ENCODE results near the gene USP17L22. TPM values are rescaled to one million over a fixed set of nuclear protein-coding genes. Genes with fewer than 3 reads are reported as not detected.
"Not testable (repeated sequence)": the region's sequence is repeated elsewhere in the genome, so short reads cannot be mapped to it uniquely, and the experiment has no call there.

The USP17L22 gene, protein sequence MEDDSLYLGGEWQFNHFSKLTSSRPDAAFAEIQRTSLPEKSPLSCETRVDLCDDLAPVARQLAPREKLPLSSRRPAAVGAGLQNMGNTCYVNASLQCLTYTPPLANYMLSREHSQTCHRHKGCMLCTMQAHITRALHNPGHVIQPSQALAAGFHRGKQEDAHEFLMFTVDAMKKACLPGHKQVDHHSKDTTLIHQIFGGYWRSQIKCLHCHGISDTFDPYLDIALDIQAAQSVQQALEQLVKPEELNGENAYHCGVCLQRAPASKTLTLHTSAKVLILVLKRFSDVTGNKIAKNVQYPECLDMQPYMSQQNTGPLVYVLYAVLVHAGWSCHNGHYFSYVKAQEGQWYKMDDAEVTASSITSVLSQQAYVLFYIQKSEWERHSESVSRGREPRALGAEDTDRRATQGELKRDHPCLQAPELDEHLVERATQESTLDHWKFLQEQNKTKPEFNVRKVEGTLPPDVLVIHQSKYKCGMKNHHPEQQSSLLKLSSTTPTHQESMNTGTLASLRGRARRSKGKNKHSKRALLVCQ
- total RNA-seq (2021; fragmentation: NEBNext Ultra II Directional; extraction: Animal tissue kit (Norgen Biotek cat#: 25700)), result not detected
- long read RNA-seq, result 0 reads

DNA sequence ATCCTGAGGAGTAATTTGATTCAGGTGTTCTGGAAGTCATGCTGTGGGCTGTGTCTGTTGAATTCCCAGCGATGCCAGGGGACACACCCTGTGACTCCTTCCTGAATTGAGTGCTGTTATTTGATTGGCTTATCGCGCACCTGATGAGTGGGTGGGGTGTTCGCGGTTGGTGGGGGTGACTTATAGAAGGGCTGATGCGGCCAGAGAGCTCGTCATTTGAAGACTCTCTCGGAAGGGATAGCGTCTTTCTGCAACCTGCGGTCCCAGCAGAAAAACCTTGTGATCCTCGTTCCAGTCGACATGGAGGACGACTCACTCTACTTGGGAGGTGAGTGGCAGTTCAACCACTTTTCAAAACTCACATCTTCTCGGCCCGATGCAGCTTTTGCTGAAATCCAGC, at the start of gene USP17L22:
TSS of gene USP17L22 (plus strand) at position 301 of the 400 bp plus-strand sequence. CDS start at position 301, 0 bp downstream.
- not testable (repeated sequence) for H3K4me3 Mint-ChIP-seq; H3K36me3 Mint-ChIP-seq (ENCODE audit: low read depth); H3K4me1 Mint-ChIP-seq (ENCODE audit: low read depth); H3K27ac Mint-ChIP-seq; H3K27me3 Mint-ChIP-seq (ENCODE audit: insufficient read depth); DNase-seq; H3K9me3 Mint-ChIP-seq

DNA sequence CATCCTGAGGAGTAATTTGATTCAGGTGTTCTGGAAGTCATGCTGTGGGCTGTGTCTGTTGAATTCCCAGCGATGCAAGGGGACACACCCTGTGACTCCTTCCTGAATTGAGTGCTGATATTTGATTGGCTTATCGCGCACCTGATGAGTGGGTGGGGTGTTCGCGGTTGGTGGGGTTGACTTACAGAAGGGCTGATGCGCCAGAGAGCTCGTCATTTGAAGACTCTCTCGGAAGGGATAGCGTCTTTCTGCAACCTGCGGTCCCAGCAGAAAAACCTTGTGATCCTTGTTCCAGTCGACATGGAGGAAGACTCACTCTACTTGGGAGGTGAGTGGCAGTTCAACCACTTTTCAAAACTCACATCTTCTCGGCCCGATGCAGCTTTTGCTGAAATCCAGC, 47.6 kb upstream of the USP17L22 start, which contains the start of gene USP17L12:
TSS of gene USP17L12 (plus strand) at position 301 of the 400 bp plus-strand sequence. CDS start at position 301, 0 bp downstream.
- DNase-seq; H3K4me3 Mint-ChIP-seq; H3K4me1 Mint-ChIP-seq (ENCODE audit: low read depth): not testable (repeated sequence)

DNA sequence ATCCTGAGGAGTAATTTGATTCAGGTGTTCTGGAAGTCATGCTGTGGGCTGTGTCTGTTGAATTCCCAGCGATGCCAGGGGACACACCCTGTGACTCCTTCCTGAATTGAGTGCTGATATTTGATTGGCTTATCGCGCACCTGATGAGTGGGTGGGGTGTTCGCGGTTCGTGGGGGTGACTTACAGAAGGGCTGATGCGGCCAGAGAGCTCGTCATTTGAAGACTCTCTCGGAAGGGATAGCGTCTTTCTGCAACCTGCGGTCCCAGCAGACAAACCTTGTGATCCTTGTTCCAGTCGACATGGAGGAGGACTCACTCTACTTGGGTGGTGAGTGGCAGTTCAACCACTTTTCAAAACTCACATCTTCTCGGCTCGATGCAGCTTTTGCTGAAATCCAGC, 42.8 kb upstream of the USP17L22 start, which contains the start of gene USP17L13:
TSS of gene USP17L13 (plus strand) at position 301 of the 400 bp plus-strand sequence. CDS start at position 301, 0 bp downstream.
- H3K4me3 Mint-ChIP-seq; H3K4me1 Mint-ChIP-seq (ENCODE audit: low read depth); H3K36me3 Mint-ChIP-seq (ENCODE audit: low read depth); H3K27me3 Mint-ChIP-seq (ENCODE audit: insufficient read depth); H3K27ac Mint-ChIP-seq; DNase-seq; H3K9me3 Mint-ChIP-seq: not testable (repeated sequence)

More for the DNA sequence above, 47.6 kb upstream of the USP17L22 start, which contains the start of gene USP17L12:
- H3K27me3 Mint-ChIP-seq (ENCODE audit: insufficient read depth); H3K36me3 Mint-ChIP-seq (ENCODE audit: low read depth); H3K27ac Mint-ChIP-seq; H3K9me3 Mint-ChIP-seq: not testable (repeated sequence)

DNA sequence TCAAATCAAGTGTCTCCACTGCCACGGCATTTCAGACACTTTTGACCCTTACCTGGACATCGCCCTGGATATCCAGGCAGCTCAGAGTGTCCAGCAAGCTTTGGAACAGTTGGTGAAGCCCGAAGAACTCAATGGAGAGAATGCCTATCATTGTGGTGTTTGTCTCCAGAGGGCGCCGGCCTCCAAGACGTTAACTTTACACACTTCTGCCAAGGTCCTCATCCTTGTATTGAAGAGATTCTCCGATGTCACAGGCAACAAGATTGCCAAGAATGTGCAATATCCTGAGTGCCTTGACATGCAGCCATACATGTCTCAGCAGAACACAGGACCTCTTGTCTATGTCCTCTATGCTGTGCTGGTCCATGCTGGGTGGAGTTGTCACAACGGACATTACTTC, 37.2 kb upstream of the USP17L22 start:
- H3K4me3 Mint-ChIP-seq; H3K4me1 Mint-ChIP-seq (ENCODE audit: low read depth); H3K27ac Mint-ChIP-seq; H3K36me3 Mint-ChIP-seq (ENCODE audit: low read depth); H3K9me3 Mint-ChIP-seq; DNase-seq; H3K27me3 Mint-ChIP-seq (ENCODE audit: insufficient read depth): not testable (repeated sequence)

DNA sequence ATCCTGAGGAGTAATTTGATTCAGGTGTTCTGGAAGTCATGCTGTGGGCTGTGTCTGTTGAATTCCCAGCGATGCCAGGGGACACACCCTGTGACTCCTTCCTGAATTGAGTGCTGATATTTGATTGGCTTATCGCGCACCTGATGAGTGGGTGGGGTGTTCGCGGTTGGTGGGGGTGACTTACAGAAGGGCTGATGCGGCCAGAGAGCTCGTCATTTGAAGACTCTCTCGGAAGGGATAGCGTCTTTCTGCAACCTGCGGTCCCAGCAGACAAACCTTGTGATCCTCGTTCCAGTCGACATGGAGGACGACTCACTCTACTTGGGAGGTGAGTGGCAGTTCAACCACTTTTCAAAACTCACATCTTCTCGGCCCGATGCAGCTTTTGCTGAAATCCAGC, 33.3 kb upstream of the USP17L22 start, which contains the start of gene USP17L15:
TSS of gene USP17L15 (plus strand) at position 301 of the 400 bp plus-strand sequence. CDS start at position 301, 0 bp downstream.
- H3K4me3 Mint-ChIP-seq; H3K27me3 Mint-ChIP-seq (ENCODE audit: insufficient read depth); H3K36me3 Mint-ChIP-seq (ENCODE audit: low read depth); H3K27ac Mint-ChIP-seq; DNase-seq; H3K9me3 Mint-ChIP-seq; H3K4me1 Mint-ChIP-seq (ENCODE audit: low read depth): not testable (repeated sequence)

DNA sequence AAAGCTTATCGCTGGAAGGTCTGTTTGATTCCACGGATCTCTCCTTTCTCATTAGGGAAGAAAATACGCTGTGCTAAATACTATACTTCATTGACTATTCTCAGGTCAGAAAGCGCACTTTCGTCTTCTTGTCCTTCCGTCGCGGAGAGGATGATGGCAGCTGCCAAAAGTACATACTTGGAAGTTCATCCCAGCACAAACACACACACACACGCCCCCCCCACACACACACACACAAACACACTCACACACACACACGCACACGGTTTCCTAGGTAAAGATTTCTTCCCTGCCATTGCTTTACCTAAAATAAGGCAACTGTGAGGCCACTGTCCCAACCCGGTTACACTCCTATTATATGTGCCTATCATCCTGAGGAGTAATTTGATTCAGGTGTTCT, 29.0 kb upstream of the USP17L22 start:
- H3K36me3 Mint-ChIP-seq (ENCODE audit: low read depth); H3K27me3 Mint-ChIP-seq (ENCODE audit: insufficient read depth); H3K9me3 Mint-ChIP-seq; H3K4me1 Mint-ChIP-seq (ENCODE audit: low read depth); H3K4me3 Mint-ChIP-seq; H3K27ac Mint-ChIP-seq; DNase-seq: not testable (repeated sequence)

DNA sequence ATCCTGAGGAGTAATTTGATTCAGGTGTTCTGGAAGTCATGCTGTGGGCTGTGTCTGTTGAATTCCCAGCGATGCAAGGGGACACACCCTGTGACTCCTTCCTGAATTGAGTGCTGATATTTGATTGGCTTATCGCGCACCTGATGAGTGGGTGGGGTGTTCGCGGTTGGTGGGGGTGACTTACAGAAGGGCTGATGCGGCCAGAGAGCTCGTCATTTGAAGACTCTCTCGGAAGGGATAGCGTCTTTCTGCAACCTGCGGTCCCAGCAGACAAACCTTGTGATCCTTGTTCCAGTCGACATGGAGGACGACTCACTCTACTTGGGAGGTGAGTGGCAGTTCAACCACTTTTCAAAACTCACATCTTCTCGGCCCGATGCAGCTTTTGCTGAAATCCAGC, 23.8 kb upstream of the USP17L22 start, which contains the start of gene USP17L17:
TSS of gene USP17L17 (plus strand) at position 301 of the 400 bp plus-strand sequence. CDS start at position 301, 0 bp downstream.
- not testable (repeated sequence) for H3K9me3 Mint-ChIP-seq; H3K27ac Mint-ChIP-seq; H3K36me3 Mint-ChIP-seq (ENCODE audit: low read depth); H3K27me3 Mint-ChIP-seq (ENCODE audit: insufficient read depth); DNase-seq; H3K4me1 Mint-ChIP-seq (ENCODE audit: low read depth); H3K4me3 Mint-ChIP-seq

DNA sequence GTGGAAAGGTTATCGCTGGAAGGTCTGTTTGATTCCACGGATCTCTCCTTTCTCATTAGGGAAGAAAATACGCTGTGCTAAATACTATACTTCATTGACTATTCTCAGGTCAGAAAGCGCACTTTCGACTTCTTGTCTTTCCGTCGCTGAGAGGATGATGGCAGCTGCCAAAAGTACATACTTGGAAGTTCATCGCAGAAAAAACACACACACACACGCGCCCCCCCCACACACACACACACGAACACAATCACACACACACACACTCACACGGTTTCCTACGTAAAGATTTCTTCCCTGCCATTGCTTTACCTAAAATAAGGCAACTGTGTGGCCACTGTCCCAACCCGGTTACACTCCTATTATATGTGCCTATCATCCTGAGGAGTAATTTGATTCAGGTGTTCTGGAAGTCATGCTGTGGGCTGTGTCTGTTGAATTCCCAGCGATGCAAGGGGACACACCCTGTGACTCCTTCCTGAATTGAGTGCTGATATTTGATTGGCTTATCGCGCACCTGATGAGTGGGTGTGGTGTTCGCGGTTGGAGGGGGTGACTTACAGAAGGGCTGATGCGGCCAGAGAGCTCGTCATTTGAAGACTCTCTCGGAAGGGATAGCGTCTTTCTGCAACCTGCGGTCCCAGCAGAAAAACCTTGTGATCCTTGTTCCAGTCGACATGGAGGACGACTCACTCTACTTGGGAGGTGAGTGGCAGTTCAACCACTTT, 19.3 kb upstream of the USP17L22 start, which contains the start of gene USP17L18:
TSS of gene USP17L18 (plus strand) at position 678 of the 728 bp plus-strand sequence. CDS start at position 678, 0 bp downstream.
- H3K36me3 Mint-ChIP-seq (ENCODE audit: low read depth); H3K4me3 Mint-ChIP-seq; H3K9me3 Mint-ChIP-seq; H3K4me1 Mint-ChIP-seq (ENCODE audit: low read depth); H3K27me3 Mint-ChIP-seq (ENCODE audit: insufficient read depth); H3K27ac Mint-ChIP-seq: not testable (repeated sequence)
- DNase-seq, result peak; percentile 23

DNA sequence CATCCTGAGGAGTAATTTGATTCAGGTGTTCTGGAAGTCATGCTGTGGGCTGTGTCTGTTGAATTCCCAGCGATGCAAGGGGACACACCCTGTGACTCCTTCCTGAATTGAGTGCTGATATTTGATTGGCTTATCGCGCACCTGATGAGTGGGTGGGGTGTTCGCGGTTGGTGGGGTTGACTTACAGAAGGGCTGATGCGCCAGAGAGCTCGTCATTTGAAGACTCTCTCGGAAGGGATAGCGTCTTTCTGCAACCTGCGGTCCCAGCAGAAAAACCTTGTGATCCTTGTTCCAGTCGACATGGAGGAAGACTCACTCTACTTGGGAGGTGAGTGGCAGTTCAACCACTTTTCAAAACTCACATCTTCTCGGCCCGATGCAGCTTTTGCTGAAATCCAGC, 14.3 kb upstream of the USP17L22 start, which contains the start of gene USP17L19:
TSS of gene USP17L19 (plus strand) at position 301 of the 400 bp plus-strand sequence. CDS start at position 301, 0 bp downstream.
- not testable (repeated sequence) for H3K36me3 Mint-ChIP-seq (ENCODE audit: low read depth); H3K27ac Mint-ChIP-seq; H3K27me3 Mint-ChIP-seq (ENCODE audit: insufficient read depth); H3K4me1 Mint-ChIP-seq (ENCODE audit: low read depth); H3K9me3 Mint-ChIP-seq; H3K4me3 Mint-ChIP-seq; DNase-seq

DNA sequence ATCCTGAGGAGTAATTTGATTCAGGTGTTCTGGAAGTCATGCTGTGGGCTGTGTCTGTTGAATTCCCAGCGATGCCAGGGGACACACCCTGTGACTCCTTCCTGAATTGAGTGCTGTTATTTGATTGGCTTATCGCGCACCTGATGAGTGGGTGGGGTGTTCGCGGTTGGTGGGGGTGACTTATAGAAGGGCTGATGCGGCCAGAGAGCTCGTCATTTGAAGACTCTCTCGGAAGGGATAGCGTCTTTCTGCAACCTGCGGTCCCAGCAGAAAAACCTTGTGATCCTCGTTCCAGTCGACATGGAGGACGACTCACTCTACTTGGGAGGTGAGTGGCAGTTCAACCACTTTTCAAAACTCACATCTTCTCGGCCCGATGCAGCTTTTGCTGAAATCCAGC, 9.6 kb upstream of the USP17L22 start, which contains the start of gene USP17L20:
TSS of gene USP17L20 (plus strand) at position 301 of the 400 bp plus-strand sequence. CDS start at position 301, 0 bp downstream.
- H3K27me3 Mint-ChIP-seq (ENCODE audit: insufficient read depth); DNase-seq; H3K4me3 Mint-ChIP-seq; H3K27ac Mint-ChIP-seq; H3K4me1 Mint-ChIP-seq (ENCODE audit: low read depth); H3K36me3 Mint-ChIP-seq (ENCODE audit: low read depth); H3K9me3 Mint-ChIP-seq: not testable (repeated sequence)

DNA sequence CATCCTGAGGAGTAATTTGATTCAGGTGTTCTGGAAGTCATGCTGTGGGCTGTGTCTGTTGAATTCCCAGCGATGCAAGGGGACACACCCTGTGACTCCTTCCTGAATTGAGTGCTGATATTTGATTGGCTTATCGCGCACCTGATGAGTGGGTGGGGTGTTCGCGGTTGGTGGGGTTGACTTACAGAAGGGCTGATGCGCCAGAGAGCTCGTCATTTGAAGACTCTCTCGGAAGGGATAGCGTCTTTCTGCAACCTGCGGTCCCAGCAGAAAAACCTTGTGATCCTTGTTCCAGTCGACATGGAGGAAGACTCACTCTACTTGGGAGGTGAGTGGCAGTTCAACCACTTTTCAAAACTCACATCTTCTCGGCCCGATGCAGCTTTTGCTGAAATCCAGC, 4.8 kb upstream of the USP17L22 start, which contains the start of gene USP17L21:
TSS of gene USP17L21 (plus strand) at position 301 of the 400 bp plus-strand sequence. CDS start at position 301, 0 bp downstream.
- not testable (repeated sequence) for H3K27ac Mint-ChIP-seq; H3K27me3 Mint-ChIP-seq (ENCODE audit: insufficient read depth); H3K9me3 Mint-ChIP-seq; H3K36me3 Mint-ChIP-seq (ENCODE audit: low read depth); DNase-seq; H3K4me1 Mint-ChIP-seq (ENCODE audit: low read depth); H3K4me3 Mint-ChIP-seq

DNA sequence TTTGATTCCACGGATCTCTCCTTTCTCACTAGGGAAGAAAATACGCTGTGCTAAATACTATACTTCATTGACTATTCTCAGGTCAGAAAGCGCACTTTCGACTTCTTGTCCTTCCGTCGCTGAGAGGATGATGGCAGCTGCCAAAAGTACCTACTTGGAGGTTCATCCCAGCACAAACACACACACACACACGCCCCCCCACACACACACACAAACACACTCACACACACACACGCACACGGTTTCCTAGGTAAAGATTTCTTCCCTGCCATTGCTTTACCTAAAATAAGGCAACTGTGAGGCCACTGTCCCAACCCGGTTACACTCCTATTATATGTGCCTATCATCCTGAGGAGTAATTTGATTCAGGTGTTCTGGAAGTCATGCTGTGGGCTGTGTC, 4.3 kb downstream of the USP17L22 start:
- H3K4me1 Mint-ChIP-seq (ENCODE audit: low read depth); H3K4me3 Mint-ChIP-seq; H3K27ac Mint-ChIP-seq; H3K27me3 Mint-ChIP-seq (ENCODE audit: insufficient read depth); DNase-seq; H3K36me3 Mint-ChIP-seq (ENCODE audit: low read depth); H3K9me3 Mint-ChIP-seq: not testable (repeated sequence)
